ENCODE results near the gene BTBD2. TPM values are rescaled to one million over a fixed set of nuclear protein-coding genes. Genes with fewer than 3 reads are reported as not detected.

BTBD2 gene
- total and polyA plus RNA-seq, 2 donors = 18.0 to 36.9 TPM

DNA sequence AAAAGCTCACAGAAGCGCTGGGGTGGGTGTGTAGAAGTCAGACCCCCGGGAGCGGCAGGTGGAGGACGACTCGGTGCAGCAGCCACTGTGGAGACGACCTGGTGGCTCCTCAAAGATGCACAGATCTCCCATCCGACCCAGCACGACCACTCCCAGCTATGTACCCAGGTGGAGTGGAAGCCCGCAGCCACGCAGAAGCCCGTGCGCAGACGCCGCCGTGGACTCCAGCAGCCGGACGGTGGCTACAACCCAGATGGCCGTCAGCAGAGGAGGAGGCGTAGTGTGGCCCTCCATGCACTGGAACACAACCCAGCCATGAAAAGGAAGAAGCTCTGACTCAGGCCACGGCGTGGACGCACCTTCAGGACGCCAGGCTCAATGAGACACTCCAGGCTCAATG, 52.8 kb downstream of the BTBD2 start:
- Histone ChIP-seq H3K27ac (ENCODE audit: low read depth in 1 of 2, low read length in 1 of 2) (no peak overlapping the region), H3K4me3 (ENCODE audit: low read length in 2 of 2) (no peak overlapping the region), H3K9me3 (ENCODE audit: control insufficient read depth in 2 of 2, insufficient read depth in 1 of 2, low read length in 1 of 2) (peaks cover 0 to 5% of the 10 kb centered on the region in 2 donors), H3K36me3 (ENCODE audit: control insufficient read depth in 2 of 2, insufficient read depth in 2 of 2, low read length in 1 of 2) (peaks cover 15% of the 10 kb centered on the region in 2 donors), H3K27me3 (ENCODE audit: control insufficient read depth in 2 of 2, insufficient read depth in 1 of 2, low read length in 1 of 2) (no peaks in the 10 kb centered on the region), H3K4me1 (ENCODE audit: control insufficient read depth in 2 of 2, insufficient read depth in 2 of 2, low read length in 2 of 2) (peaks cover 14 to 22% of the 10 kb centered on the region in 2 donors)
- 97% methylated on average over 23 of the region's 23 CpGs for WGBS
- DNase-seq (ENCODE audit: low read depth in 6 of 9, low spot score in 9 of 9) = no peak

DNA sequence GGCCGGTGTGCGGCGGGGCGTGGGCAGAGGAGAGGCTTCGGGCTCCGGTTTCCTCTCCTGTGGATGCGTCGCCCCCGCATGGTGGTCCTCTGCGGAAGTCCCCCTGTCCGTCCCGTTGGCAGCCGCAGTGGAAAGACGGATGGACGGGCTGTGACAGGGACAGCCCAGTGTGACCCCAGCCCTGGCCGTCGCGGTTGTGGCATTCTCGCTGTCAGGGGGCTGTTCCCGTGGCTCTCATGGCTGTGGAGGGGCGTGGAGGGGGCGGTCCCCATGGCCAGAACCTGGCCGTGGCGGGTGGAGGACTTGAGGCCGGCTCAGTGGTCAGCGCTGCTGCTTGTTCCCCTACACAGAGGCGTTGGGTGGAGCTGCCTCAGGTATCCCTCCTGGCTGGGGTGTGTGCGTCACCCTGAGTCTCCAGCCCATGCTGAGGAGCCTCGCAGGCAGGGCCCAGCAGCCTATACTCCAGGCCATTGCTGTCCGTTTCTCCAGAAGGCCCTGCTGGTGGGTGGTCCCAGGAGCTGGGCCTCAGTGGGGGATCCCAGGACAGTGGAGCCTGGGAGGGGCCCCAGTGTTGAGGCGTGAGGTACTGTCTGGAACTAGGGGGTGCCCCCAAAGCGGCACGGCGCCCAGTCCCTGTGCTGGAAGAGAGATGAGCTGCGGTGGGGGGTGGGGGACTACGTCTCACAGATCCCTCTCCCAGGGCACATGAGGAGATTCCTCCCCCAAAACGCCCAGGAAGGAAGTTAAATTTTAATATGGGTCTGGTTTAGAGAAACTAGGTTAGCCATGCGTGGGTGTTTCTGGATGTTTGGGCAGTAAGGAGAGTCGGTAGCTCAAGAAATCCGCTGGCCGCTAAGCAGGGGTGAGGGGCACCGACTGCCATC, 54.3 kb downstream of the BTBD2 start:
- Histone ChIP-seq H3K4me3 (ENCODE audit: low read length in 2 of 2) (no peak overlapping the region), H3K4me1 (ENCODE audit: control insufficient read depth in 2 of 2, insufficient read depth in 2 of 2, low read length in 2 of 2) (peaks cover 2 to 24% of the 10 kb centered on the region in 2 donors), H3K27me3 (ENCODE audit: control insufficient read depth in 2 of 2, insufficient read depth in 1 of 2, low read length in 1 of 2) (no peaks in the 10 kb centered on the region), H3K9me3 (ENCODE audit: control insufficient read depth in 2 of 2, insufficient read depth in 1 of 2, low read length in 1 of 2) (peaks cover 0 to 5% of the 10 kb centered on the region in 2 donors), H3K36me3 (ENCODE audit: control insufficient read depth in 2 of 2, insufficient read depth in 2 of 2, low read length in 1 of 2) (peaks cover 19 to 26% of the 10 kb centered on the region in 2 donors), H3K27ac (ENCODE audit: low read depth in 1 of 2, low read length in 1 of 2) (no peak overlapping the region)
- 95% methylated on average over 42 of the region's 42 CpGs for WGBS
- no peak for DNase-seq (ENCODE audit: low read depth in 6 of 9, low spot score in 9 of 9)

DNA sequence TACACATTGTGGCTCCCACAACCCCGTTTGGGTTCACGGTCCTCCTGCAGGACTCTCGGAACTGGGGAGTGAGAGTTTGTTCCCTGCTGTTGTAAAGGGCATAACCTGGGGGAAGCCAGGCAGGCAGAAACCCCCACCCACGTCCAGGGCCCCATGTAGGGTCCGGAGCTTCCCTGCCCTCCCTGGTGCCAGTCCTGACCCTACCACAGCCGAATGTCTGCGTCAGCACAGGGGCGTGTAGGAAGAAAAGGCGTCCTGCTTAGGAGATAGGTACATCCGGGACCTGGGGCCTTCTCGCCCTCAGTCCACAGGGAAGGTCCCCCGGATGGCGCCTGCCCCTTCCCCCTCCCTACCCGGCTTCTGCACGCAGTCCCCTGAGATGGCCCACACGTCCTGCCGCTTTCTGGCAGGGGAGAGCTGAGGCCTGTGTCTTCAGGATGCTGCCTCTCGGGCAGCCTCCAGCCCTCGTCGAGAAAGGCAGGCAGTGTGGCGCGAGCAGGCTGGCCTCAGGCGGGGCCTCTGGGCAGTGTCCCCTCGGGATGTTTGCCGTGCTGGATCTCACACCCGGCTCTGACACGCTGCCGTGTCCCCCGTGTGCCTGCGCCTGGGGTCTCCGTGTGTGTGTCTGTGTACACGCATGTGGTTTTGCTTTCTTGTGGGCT, 55.5 kb downstream of the BTBD2 start:
- H3K27ac ChIP-seq (ENCODE audit: low read depth in 1 of 2, low read length in 1 of 2) = no peak overlapping the region
- WGBS = 98% methylated on average over 32 of the region's 32 CpGs
- H3K36me3 ChIP-seq (ENCODE audit: control insufficient read depth in 2 of 2, insufficient read depth in 2 of 2, low read length in 1 of 2) = peaks cover 19 to 26% of the 10 kb centered on the region in 2 donors
- no peaks in the 10 kb centered on the region for H3K27me3 ChIP-seq (ENCODE audit: control insufficient read depth in 2 of 2, insufficient read depth in 1 of 2, low read length in 1 of 2)
- H3K4me1 ChIP-seq (ENCODE audit: control insufficient read depth in 2 of 2, insufficient read depth in 2 of 2, low read length in 2 of 2) = peaks cover 0 to 28% of the 10 kb centered on the region in 2 donors
- H3K9me3 ChIP-seq (ENCODE audit: control insufficient read depth in 2 of 2, insufficient read depth in 1 of 2, low read length in 1 of 2) = peaks cover 0 to 5% of the 10 kb centered on the region in 2 donors
- DNase-seq (ENCODE audit: low read depth in 6 of 9, low spot score in 9 of 9) = no peak
- H3K4me3 ChIP-seq (ENCODE audit: low read length in 2 of 2) = no peak overlapping the region

DNA sequence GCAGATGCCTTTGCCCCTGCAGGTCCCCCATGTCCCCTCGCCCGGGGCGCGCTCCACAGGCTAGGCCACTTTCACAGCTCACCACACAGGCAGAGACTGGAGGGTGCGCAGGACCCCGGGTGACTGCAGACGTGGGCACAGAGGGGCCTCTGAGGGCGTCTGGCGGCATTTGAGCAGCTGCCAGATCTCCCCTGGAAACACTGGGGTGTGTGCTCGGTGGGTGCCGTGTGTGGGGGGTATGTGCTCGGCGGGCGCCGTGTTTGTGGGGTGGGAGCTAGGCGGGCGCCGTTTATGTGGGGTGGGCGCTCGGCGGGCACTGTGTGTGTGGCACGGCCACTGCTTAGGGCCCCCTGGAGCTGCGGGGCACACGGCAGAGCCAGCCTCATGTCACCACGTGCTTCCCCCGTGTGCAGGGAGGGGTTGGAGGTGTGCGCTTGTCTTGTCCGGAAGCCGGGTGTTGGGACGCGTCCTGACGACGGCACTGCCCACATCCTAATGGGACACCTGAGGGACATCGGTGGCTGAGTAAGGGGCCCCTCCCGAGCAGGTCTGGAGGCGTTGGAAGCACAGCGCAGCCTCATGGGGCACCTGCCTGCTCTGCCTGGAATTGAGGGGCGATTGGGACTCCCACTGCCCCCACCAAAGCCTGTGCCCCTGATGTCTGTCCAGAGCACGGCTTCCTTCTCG, 57.8 kb downstream of the BTBD2 start:
- Histone ChIP-seq H3K27me3 (ENCODE audit: control insufficient read depth in 2 of 2, insufficient read depth in 1 of 2, low read length in 1 of 2) (no peaks in the 10 kb centered on the region), H3K4me1 (ENCODE audit: control insufficient read depth in 2 of 2, insufficient read depth in 2 of 2, low read length in 2 of 2) (peaks cover 0 to 28% of the 10 kb centered on the region in 2 donors)
- no peak for DNase-seq (ENCODE audit: low read depth in 6 of 9, low spot score in 9 of 9)

DNA sequence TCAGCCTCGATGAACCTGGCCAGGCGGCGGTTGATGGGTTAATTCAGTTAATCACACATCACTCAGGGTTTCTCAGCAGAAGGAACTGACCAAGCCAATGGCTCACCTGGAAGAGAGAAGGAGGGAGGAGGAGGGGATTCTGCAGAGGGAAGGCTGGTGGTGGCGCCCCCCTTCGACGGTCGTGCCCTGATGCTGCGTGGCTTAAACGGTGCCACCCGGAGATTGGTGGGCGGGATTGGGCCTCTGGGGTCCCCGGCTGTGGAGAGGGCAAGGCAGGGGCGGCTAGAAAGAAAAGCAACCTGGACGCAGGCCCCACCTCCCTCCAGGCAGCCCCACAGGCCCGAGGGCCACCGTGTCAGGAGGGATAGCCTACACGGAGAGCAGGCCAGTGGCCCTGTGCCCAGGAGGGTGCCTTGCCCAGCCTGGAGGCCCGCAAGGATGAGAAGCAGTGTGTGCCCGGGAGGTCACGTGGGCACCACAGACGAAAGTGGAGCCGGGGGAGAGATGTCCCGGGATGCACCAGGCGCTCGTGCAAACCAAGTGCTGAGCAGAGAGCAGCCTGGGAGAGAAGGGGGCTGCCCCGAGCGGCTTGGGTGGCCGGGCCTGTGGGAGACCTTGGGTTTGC, 58.5 kb downstream of the BTBD2 start:
- H3K4me3 ChIP-seq (ENCODE audit: low read length in 2 of 2) = no peak overlapping the region
- WGBS = 97% methylated on average over 28 of the region's 28 CpGs
- no peaks in the 10 kb centered on the region for H3K27me3 ChIP-seq (ENCODE audit: control insufficient read depth in 2 of 2, insufficient read depth in 1 of 2, low read length in 1 of 2)
- peaks cover 0 to 5% of the 10 kb centered on the region in 2 donors for H3K9me3 ChIP-seq (ENCODE audit: control insufficient read depth in 2 of 2, insufficient read depth in 1 of 2, low read length in 1 of 2)
- H3K27ac ChIP-seq (ENCODE audit: low read depth in 1 of 2, low read length in 1 of 2) = peak overlapping the region in 1 of 2 donors; percentile 88
- no peak for DNase-seq (ENCODE audit: low read depth in 6 of 9, low spot score in 9 of 9)
- peaks cover 0 to 28% of the 10 kb centered on the region in 2 donors for H3K4me1 ChIP-seq (ENCODE audit: control insufficient read depth in 2 of 2, insufficient read depth in 2 of 2, low read length in 2 of 2)
- peaks cover 25 to 41% of the 10 kb centered on the region in 2 donors for H3K36me3 ChIP-seq (ENCODE audit: control insufficient read depth in 2 of 2, insufficient read depth in 2 of 2, low read length in 1 of 2)

More for the DNA sequence above, 57.8 kb downstream of the BTBD2 start:
- H3K36me3 ChIP-seq (ENCODE audit: control insufficient read depth in 2 of 2, insufficient read depth in 2 of 2, low read length in 1 of 2) = peaks cover 22 to 40% of the 10 kb centered on the region in 2 donors
- H3K9me3 ChIP-seq (ENCODE audit: control insufficient read depth in 2 of 2, insufficient read depth in 1 of 2, low read length in 1 of 2) = peaks cover 0 to 5% of the 10 kb centered on the region in 2 donors
- 93% methylated on average over 40 of the region's 40 CpGs for WGBS
- no peak overlapping the region for H3K27ac ChIP-seq (ENCODE audit: low read depth in 1 of 2, low read length in 1 of 2)
- no peak overlapping the region for H3K4me3 ChIP-seq (ENCODE audit: low read length in 2 of 2)

DNA sequence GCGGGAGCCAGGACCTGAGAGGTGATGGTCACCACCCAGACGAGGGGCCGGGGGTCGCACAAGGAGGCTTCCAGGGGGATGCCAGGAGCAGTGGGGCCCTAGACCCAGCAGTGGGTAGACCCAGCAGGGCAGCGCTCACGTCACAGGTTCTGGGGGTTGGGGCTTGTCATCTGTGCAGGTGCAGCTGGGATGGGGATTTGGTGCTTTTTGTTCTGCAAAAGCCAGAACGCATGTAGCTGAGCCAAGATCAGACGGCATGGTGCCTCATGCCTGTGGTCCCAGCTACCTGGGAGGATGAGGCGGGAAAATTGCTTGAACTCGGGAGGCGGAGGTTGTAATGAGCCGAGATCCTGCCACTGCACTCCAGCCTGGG, 59.4 kb downstream of the BTBD2 start:
- H3K4me1 ChIP-seq (ENCODE audit: control insufficient read depth in 2 of 2, insufficient read depth in 2 of 2, low read length in 2 of 2) = peaks cover 0 to 28% of the 10 kb centered on the region in 2 donors
- H3K27me3 ChIP-seq (ENCODE audit: control insufficient read depth in 2 of 2, insufficient read depth in 1 of 2, low read length in 1 of 2) = no peaks in the 10 kb centered on the region
- 88% methylated on average over 12 of the region's 12 CpGs for WGBS
- H3K4me3 ChIP-seq (ENCODE audit: low read length in 2 of 2) = no peak overlapping the region
- peak overlapping the region in 1 of 2 donors; percentile 88 for H3K27ac ChIP-seq (ENCODE audit: low read depth in 1 of 2, low read length in 1 of 2)
- H3K9me3 ChIP-seq (ENCODE audit: control insufficient read depth in 2 of 2, insufficient read depth in 1 of 2, low read length in 1 of 2) = no peaks in the 10 kb centered on the region
- peak in 8 of 9 donors; percentile 42 to 83 (median 57) for DNase-seq (ENCODE audit: low read depth in 6 of 9, low spot score in 9 of 9)
- H3K36me3 ChIP-seq (ENCODE audit: control insufficient read depth in 2 of 2, insufficient read depth in 2 of 2, low read length in 1 of 2) = peaks cover 29 to 44% of the 10 kb centered on the region in 2 donors

DNA sequence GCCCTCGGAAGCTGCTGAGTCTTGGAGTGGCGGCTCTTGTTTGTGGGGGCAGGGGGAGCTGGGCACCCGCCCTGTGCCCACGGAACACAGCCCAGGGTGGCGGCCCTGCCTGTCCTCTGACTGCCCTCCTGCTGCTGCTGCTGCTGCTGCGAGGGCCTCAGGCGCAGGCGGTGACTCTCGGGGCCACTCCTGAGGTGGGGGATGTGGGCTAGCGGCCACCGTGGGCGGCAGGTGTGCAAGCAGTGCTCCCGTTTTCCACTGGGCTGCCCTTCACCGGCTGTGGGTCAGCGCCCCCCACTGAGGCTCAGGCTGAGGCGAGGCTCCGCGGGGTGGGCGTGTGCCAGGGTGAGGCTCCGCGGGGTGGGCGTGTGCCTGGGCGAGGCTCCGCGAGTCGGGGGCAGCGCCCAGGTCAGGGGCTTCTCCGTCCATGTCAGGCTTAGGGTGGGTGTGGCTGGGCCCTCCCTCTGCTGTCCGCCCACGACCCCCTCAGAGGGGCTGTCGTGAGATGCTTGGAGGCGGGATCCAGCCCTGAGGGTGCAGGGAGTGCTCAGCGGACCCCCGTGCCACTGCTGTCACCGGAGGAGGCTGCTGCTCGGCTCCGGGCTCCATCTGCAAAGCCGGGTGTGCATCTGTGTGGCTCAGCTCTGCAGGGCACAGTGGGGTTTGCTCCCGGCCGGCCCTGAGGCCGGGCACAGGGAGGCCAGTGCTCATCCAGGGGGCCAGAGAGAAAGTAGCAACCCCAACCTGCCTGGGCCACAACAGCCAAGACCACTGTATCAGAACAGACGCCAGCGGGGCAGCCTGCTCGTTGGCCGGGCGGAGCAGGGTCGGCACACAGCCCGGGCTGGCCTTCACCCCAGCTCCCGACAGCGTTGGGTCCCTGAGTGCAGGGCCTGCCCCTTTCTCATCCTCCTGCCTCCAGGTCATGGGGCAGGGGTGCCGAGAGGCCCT, 60.1 kb downstream of the BTBD2 start:
- no peak for DNase-seq (ENCODE audit: low read depth in 6 of 9, low spot score in 9 of 9)
- WGBS = 92% methylated on average over 51 of the region's 51 CpGs

DNA sequence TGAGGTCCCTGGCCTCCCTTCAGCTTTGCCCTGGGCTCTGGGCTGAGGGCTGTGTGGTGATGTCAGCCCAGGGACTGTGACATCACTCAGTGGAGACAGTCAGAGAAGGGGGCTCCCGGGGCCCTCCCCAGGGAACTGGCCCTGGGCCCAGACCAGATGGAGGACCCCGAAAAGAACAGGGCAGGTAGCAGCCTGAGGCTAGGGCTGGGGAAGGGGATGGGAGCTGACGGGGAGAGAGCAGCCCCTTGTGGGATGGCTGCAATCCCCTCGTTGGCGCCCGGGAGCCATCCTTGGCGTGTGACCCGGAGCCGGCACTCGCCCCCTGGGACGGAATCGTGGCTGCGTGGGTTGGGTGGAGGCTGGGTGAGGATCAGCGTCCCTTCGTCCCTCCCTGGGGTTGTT, 61.0 kb downstream of the BTBD2 start:
- no peaks in the 10 kb centered on the region for H3K27me3 ChIP-seq (ENCODE audit: control insufficient read depth in 2 of 2, insufficient read depth in 1 of 2, low read length in 1 of 2)
- WGBS = 98% methylated on average over 15 of the region's 15 CpGs
- no peak for DNase-seq (ENCODE audit: low read depth in 6 of 9, low spot score in 9 of 9)
- H3K4me3 ChIP-seq (ENCODE audit: low read length in 2 of 2) = no peak overlapping the region
- H3K27ac ChIP-seq (ENCODE audit: low read depth in 1 of 2, low read length in 1 of 2) = no peak overlapping the region
- peaks cover 0 to 28% of the 10 kb centered on the region in 2 donors for H3K4me1 ChIP-seq (ENCODE audit: control insufficient read depth in 2 of 2, insufficient read depth in 2 of 2, low read length in 2 of 2)
- H3K9me3 ChIP-seq (ENCODE audit: control insufficient read depth in 2 of 2, insufficient read depth in 1 of 2, low read length in 1 of 2) = peaks cover 0 to 5% of the 10 kb centered on the region in 2 donors
- H3K36me3 ChIP-seq (ENCODE audit: control insufficient read depth in 2 of 2, insufficient read depth in 2 of 2, low read length in 1 of 2) = peaks cover 38 to 51% of the 10 kb centered on the region in 2 donors

More for the DNA sequence above, 60.1 kb downstream of the BTBD2 start:
- Histone ChIP-seq H3K9me3 (ENCODE audit: control insufficient read depth in 2 of 2, insufficient read depth in 1 of 2, low read length in 1 of 2) (peaks cover 0 to 4% of the 10 kb centered on the region in 2 donors), H3K4me3 (ENCODE audit: low read length in 2 of 2) (no peak overlapping the region), H3K27me3 (ENCODE audit: control insufficient read depth in 2 of 2, insufficient read depth in 1 of 2, low read length in 1 of 2) (no peaks in the 10 kb centered on the region), H3K27ac (ENCODE audit: low read depth in 1 of 2, low read length in 1 of 2) (peak overlapping the region in 1 of 2 donors; percentile 88), H3K36me3 (ENCODE audit: control insufficient read depth in 2 of 2, insufficient read depth in 2 of 2, low read length in 1 of 2) (peaks cover 35 to 45% of the 10 kb centered on the region in 2 donors), H3K4me1 (ENCODE audit: control insufficient read depth in 2 of 2, insufficient read depth in 2 of 2, low read length in 2 of 2) (peaks cover 0 to 28% of the 10 kb centered on the region in 2 donors)

All from thymus (tissue), 11 donors.